ENCODE data around the gene TPD52L1. TPM values are rescaled to one million over a fixed set of nuclear protein-coding genes. Genes with fewer than 3 reads are reported as not detected.
A peak's percentile ranks its signal among the peaks of the same experiment; 100 is the strongest.

Gene TPD52L1
- total and polyA plus RNA-seq, 10 of the 15 experiments (the other 5 are each of a cell fraction or from before 2014, with no cell fraction given): 0.03 to 2.6 (median 0.16) TPM; not detected in 3

GRCh38 chr6:125255201-125255600 lies 101.6 kb downstream of the TPD52L1 start:
- CTCF ChIA-PET: no interaction called here
- no peak for TF ChIP-seq PML (IDR thresholded peaks at IDR 0.05; ENCODE audit: low read length)
- TF ChIP-seq BHLHE40 (IDR thresholded peaks at IDR 0.05; ENCODE audit: borderline replicate concordance in 1 of 2, low read depth in 2 of 2, low read length in 1 of 2): no peak
- TF ChIP-seq NRF1 (conservative IDR thresholded peaks at IDR 0.05; ENCODE audit: low read depth, low read length): no peak
- no peak for TF ChIP-seq SMAD5 (IDR thresholded peaks at IDR 0.05; ENCODE audit: low read depth)
- TF ChIP-seq ZNF207 (IDR thresholded peaks at IDR 0.05; ENCODE audit: borderline replicate concordance): no peak
- TF ChIP-seq TBL1XR1 (IDR thresholded peaks at IDR 0.05; ENCODE audit: low read depth, low read length): no peak
- TF ChIP-seq NKRF (conservative IDR thresholded peaks at IDR 0.05): no peak
- no peak for FAIRE-seq

More at GRCh38 chr6:125255201-125255600, 101.6 kb downstream of the TPD52L1 start:
- Histone ChIP-seq H3K4me1 (ENCODE audit: control insufficient read depth, insufficient read depth, low read length) (no peaks in the 10 kb centered on the region), H3K4me3 (no peak overlapping the region), H4K20me1 (ENCODE audit: control insufficient read depth, insufficient read depth) (no peaks in the 10 kb centered on the region), H3K9me3 (replicated peaks; ENCODE audit: control insufficient read depth, insufficient read depth, low read length) (no peaks in the 10 kb centered on the region), H3K36me3 (ENCODE audit: control insufficient read depth in 2 of 2, insufficient read depth in 2 of 2, low read length in 1 of 2) (no peaks in the 10 kb centered on the region), H2AFZ (ENCODE audit: control insufficient read depth, low read depth, low read length) (no peak overlapping the region), H3K9ac (ENCODE audit: control insufficient read depth, insufficient read depth, low read length) (no peak overlapping the region), H3K79me2 (ENCODE audit: control insufficient read depth, insufficient read depth, low read length) (no peaks in the 10 kb centered on the region), H3K27ac (ENCODE audit: control insufficient read depth, insufficient read depth) (no peak overlapping the region), H3K27me3 (replicated peaks in 1 of 2; ENCODE audit: control insufficient read depth in 2 of 2, insufficient read depth in 2 of 2, low read length in 1 of 2) (no peaks in the 10 kb centered on the region; a peak in 1 of 4 replicates), H3K4me2 (ENCODE audit: control insufficient read depth, insufficient read depth) (no peak overlapping the region)
- BruUV-seq (replicated peaks): no TSS peak
- ChIA-PET RAD21 (ENCODE audit: unreplicated experiment) (no interaction called here), POLR2A (no interaction called here), SMC1A (ENCODE audit: uncharacterized antibody, unreplicated experiment) (no interaction called here)
- 13% methylated on average over 3 of the region's 3 CpGs for WGBS (ENCODE audit: insufficient coverage, insufficient replicate concordance, low lambda C conversion rate, missing lambda C conversion rate)
- in situ Hi-C loops (cut with MboI) (no loop called here), intact Hi-C loops (cut with micrococcal nuclease; ENCODE audit: unreplicated experiment) (no loop called here)
- no peak for DNase-seq (ENCODE audit: low read depth, low spot score)
- ATAC-seq: peak; percentile 28; the same call in 1 of the 3 replicates

Measured in GM12878 (cell line).